HepG2 (cell line): ENCODE data around the gene TBC1D22A.

Experiments
- MTA1 ChIP-seq: sonication (generic); formaldehyde crosslinking; IDR thresholded peaks from 2 replicates; pipeline ENCODE4 v1.4.0; 2020; ENCODE audit warnings: missing genetic modification reagents, mild to moderate bottlenecking, borderline replicate concordance
- POLR2A ChIP-seq, 2 experiments: IDR thresholded peaks; 2 replicates each; pipeline ENCODE4 v1.6.1; 2011; ENCODE audit warnings: low read depth in 2 of 2, low read length in 2 of 2, mild to moderate bottlenecking in 1 of 2, moderate library complexity in 1 of 2; ENCODE audit not compliant: insufficient read depth in 1 of 2
- RARA ChIP-seq: IDR thresholded peaks from 2 replicates; pipeline ENCODE4 v1.6.1; 2016; ENCODE audit warnings: missing genetic modification reagents, missing compliant biosample characterization
- ZIK1 ChIP-seq: sonication (generic); formaldehyde crosslinking; IDR thresholded peaks from 2 replicates; pipeline ENCODE4 v1.5.0; 2020; ENCODE audit warnings: mild to moderate bottlenecking, low read depth, missing genetic modification reagents, borderline replicate concordance
- ZNF639 ChIP-seq: conservative IDR thresholded peaks from 2 replicates; pipeline ENCODE4 v1.6.1; 2018; ENCODE audit warnings: missing genetic modification reagents

DNA sequence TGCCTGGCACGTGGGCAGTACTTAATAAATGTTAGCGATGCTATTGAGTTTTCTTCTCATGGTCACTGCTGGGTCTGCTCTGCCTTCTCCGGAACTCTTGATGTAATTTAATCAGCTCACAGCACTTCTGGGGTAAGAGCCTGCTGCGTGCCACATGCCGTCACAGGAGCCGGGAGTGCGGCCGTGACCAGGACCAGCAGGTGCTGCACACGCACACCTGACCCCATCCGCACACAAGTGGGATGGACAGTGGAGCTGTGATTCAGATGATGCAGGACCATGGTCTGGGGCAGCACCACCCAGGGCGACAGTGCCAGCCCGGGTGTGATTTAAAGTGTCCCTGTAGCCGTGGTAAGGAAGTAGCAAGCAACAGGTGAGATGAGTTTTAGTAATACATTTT lies 61.2 kb downstream of the TBC1D22A start:
- no peak for TF ChIP-seq POLR2A (IDR thresholded peaks at IDR 0.05; ENCODE audit: insufficient read depth in 1 of 2, low read depth in 2 of 2, low read length in 2 of 2)
- TF ChIP-seq RARA (CRISPR knock-in tag), result no peak
- no peak for TF ChIP-seq ZNF639
- no peak for TF ChIP-seq MTA1 (CRISPR knock-in tag)
- no peak for TF ChIP-seq ZIK1 (CRISPR knock-in tag)
